HepG2 (cell line): ENCODE results near the gene CKS2. TPM values are rescaled to one million over a fixed set of nuclear protein-coding genes. Genes with fewer than 3 reads are reported as not detected.

ENCODE experiments used
- ATAC-seq: fragments of 200-7000 bp; cut with Tn5 transposase; 3 replicates; pipeline ENCODE4 v1.9.1; 2020; ENCODE audit warnings: mild to moderate bottlenecking, moderate library complexity
- BruUV-seq: library from RNA; stranded (reverse); fragments of 400-500 nt; replicated peaks from 2 replicates; lab custom pipeline; 2021; lab: Mats Ljungman, UMichigan
- CTCF ChIA-PET: fragments of 300-600 bp; formaldehyde crosslinking; extraction: SDS; loops from one replicate; lab custom pipeline; 2021; ENCODE audit warnings: low total read pairs, inconsistent platforms, low intra/inter-chr PET ratio; lab: Yijun Ruan, JAX
- POLR2A ChIA-PET: fragments of 350-600 bp; sonication (Branson Sonifier 250); formaldehyde crosslinking; loops from one replicate; lab custom pipeline; 2020; ENCODE audit warnings: antibody characterized with exemption, inconsistent platforms; lab: Yijun Ruan, JAX
- DNase-seq: peaks from one replicate; pipeline ENCODE4 v3.0.0-alpha.2; 2015; ENCODE audit warnings: low spot score
- FAIRE-seq: peaks from 3 replicates; lab custom pipeline; 2011; peaks lifted over from hg19 to GRCh38; lab: Jason Lieb, UNC
- H2AFZ ChIP-seq: one replicate; pipeline ENCODE4 v1.6.1; 2011; ENCODE audit warnings: low read length, inconsistent platforms
- H3K27ac ChIP-seq: fragments of 300-600 bp; 3 replicates; pipeline ENCODE4 v1.8.0; 2011; ENCODE audit warnings: mixed run types, mild to moderate bottlenecking, mixed read lengths, low read length, inconsistent platforms; ENCODE audit not compliant: insufficient read depth; ENCODE audit errors: extremely low read length
- H3K27me3 ChIP-seq, 2 experiments: fragments of 200-600 bp in 1 of 2; 2 replicates in 1 of 2; 3 replicates in 1 of 2; pipeline versions ENCODE4 v1.6.0 to v1.8.0; 2011; ENCODE audit warnings: low read length in 2 of 2, mild to moderate bottlenecking in 2 of 2, moderate library complexity in 2 of 2, inconsistent platforms in 1 of 2; ENCODE audit not compliant: insufficient read depth in 2 of 2, control insufficient read depth in 1 of 2
- H3K36me3 ChIP-seq, 2 experiments: fragments of 200-600 bp in 1 of 2; replicated peaks in 1 of 2; 2 replicates in 1 of 2; 3 replicates in 1 of 2; pipeline versions ENCODE4 v1.5.1 to v1.8.0; 2011; ENCODE audit warnings: low read length in 2 of 2, inconsistent platforms in 1 of 2; ENCODE audit not compliant: insufficient read depth in 2 of 2, control insufficient read depth in 1 of 2
- H3K4me1 ChIP-seq: 2 replicates; pipeline ENCODE4 v1.5.1; 2012; ENCODE audit warnings: low read length, inconsistent platforms; ENCODE audit not compliant: insufficient read depth
- H3K4me2 ChIP-seq: 2 replicates; pipeline ENCODE4 v1.6.0; 2011; ENCODE audit warnings: low read depth, low read length, inconsistent platforms
- H3K4me3 ChIP-seq, 3 experiments: fragments of 200-600 bp in 1 of 3; sonication (generic), shearing (Covaris generic) in 1 of 3; replicated peaks in 1 of 3; 2 replicates each; pipeline ENCODE4 v1.5.1; 2011 to 2016; ENCODE audit warnings: low read length in 3 of 3, inconsistent platforms in 2 of 3, low read depth in 2 of 3, mild to moderate bottlenecking in 2 of 3, control low read depth in 1 of 3, mixed read lengths in 1 of 3; ENCODE audit not compliant: insufficient read depth in 1 of 3
- H3K79me2 ChIP-seq: one replicate; pipeline ENCODE4 v1.6.1; 2011; ENCODE audit warnings: low read length, inconsistent platforms; ENCODE audit not compliant: insufficient read depth
- H3K9ac ChIP-seq: 2 replicates; pipeline ENCODE4 v1.6.0; 2011; ENCODE audit warnings: mild to moderate bottlenecking, low read depth, low read length, inconsistent platforms; ENCODE audit not compliant: insufficient read depth
- H3K9me3 ChIP-seq: 2 replicates; pipeline ENCODE4 v1.5.1; 2012; ENCODE audit warnings: mild to moderate bottlenecking, low read length
- H4K20me1 ChIP-seq: 2 replicates; pipeline ENCODE4 v1.6.0; 2011; ENCODE audit warnings: inconsistent platforms, mild to moderate bottlenecking, low read length, moderate library complexity; ENCODE audit not compliant: insufficient read depth
- ATM ChIP-seq: fragments of 450-650 bp; IDR thresholded peaks from 2 replicates; pipeline ENCODE4 v1.7.1; 2017; ENCODE audit warnings: mild to moderate bottlenecking, borderline replicate concordance
- HMG20B ChIP-seq: conservative IDR thresholded peaks from 2 replicates; pipeline ENCODE4 v1.6.1; 2016; ENCODE audit warnings: missing genetic modification reagents, missing compliant biosample characterization
- MLLT10 ChIP-seq: sonication (generic); formaldehyde crosslinking; IDR thresholded peaks from 2 replicates; pipeline ENCODE4 v1.4.0; 2020; ENCODE audit warnings: missing genetic modification reagents
- NFKB2 ChIP-seq: sonication (generic); formaldehyde crosslinking; IDR thresholded peaks from 2 replicates; pipeline ENCODE4 v1.4.0; 2020; ENCODE audit warnings: missing genetic modification reagents, borderline replicate concordance
- SUZ12 ChIP-seq: fragments of 150-350 bp; IDR thresholded peaks from 2 replicates; pipeline ENCODE4 v1.6.1; 2014; ENCODE audit warnings: low read depth, low read length
- XRCC5 ChIP-seq: fragments of 200-400 bp; formaldehyde crosslinking; optimal IDR thresholded peaks from 2 replicates; pipeline ENCODE3; 2017; ENCODE audit warnings: mild to moderate bottlenecking, low read length
- YEATS2 ChIP-seq: sonication (generic); formaldehyde crosslinking; IDR thresholded peaks from 2 replicates; pipeline ENCODE4 v1.4.0; 2020; ENCODE audit warnings: missing genetic modification reagents, borderline replicate concordance
- ZBTB42 ChIP-seq: sonication (generic); formaldehyde crosslinking; IDR thresholded peaks from 2 replicates; pipeline ENCODE4 v1.5.0; 2020; ENCODE audit warnings: mild to moderate bottlenecking, missing genetic modification reagents
- ZMYM3 ChIP-seq: sonication (generic); formaldehyde crosslinking; IDR thresholded peaks from 2 replicates; pipeline ENCODE4 v1.5.1; 2020; ENCODE audit warnings: mild to moderate bottlenecking, missing genetic modification reagents
- ZNF382 ChIP-seq: sonication (generic); formaldehyde crosslinking; IDR thresholded peaks from 2 replicates; pipeline ENCODE4 v1.5.0; 2020; ENCODE audit warnings: missing genetic modification reagents, mild to moderate bottlenecking, borderline replicate concordance
- ZNF468 ChIP-seq: sonication (generic); formaldehyde crosslinking; IDR thresholded peaks from 2 replicates; pipeline ENCODE4 v1.8.0; 2022; ENCODE audit warnings: mild to moderate bottlenecking, moderate library complexity, missing genetic modification reagents
- ZNF570 ChIP-seq: sonication (generic); formaldehyde crosslinking; IDR thresholded peaks from 2 replicates; pipeline ENCODE4 v1.4.0; 2020; ENCODE audit warnings: mild to moderate bottlenecking, missing genetic modification reagents, borderline replicate concordance
- WGBS: methylation state at CpG from one replicate; pipeline ENCODE4 v1.1.6; 2017; ENCODE audit warnings: low lambda C conversion rate; 5-methylcytosine and 5-hydroxymethylcytosine counted together
- in situ Hi-C: cut with HindIII; loops from 2 replicates; pipeline ENCODE4 v1.10.0; 2017; ENCODE audit warnings: low pct_unique_long_range_greater_than_20kb; ENCODE audit not compliant: extremely low pct_ligation_motif_present
- intact Hi-C: fragments of 100-400 bp; cut with micrococcal nuclease; formaldehyde crosslinking; loops from one replicate; pipeline ENCODE4 v1.10.0; 2022; ENCODE audit not compliant: unreplicated experiment
- polyA plus RNA-seq, 8 experiments: library from polyadenylated mRNA; depleted of rRNA in 3 of 8; stranded (reverse) in 7 of 8; unstranded in 1 of 8; fragments of >200 nt; fragmentation: Illumina TruSeq in 4 of 8; extraction: Trizol in 4 of 8; gene quantifications; 2 replicates each; pipeline versions ENCODE4 v1.2.1 to v1.2.3, GENCODE V29; 2011 to 2016; ENCODE audit warnings: low read depth in 4 of 8, missing spikeins in 1 of 8, mixed read lengths in 1 of 8; ENCODE audit not compliant: insufficient read depth in 1 of 8
- total RNA-seq, 5 experiments: library from RNA; depleted of rRNA; stranded (reverse); fragments of >200 nt; fragmentation: Illumina TruSeq; extraction: Trizol; gene quantifications; 2 replicates each; pipeline ENCODE4 v1.2.3, GENCODE V29; 2016; ENCODE audit warnings: low read depth in 1 of 5
- TF ChIP-seq, protein P1 (sequence below): fragments of 450-650 bp; IDR thresholded peaks from 2 replicates; pipeline ENCODE4 v1.6.1; 2016
- TF ChIP-seq, protein P2 (sequence below): sonication (generic); formaldehyde crosslinking; IDR thresholded peaks from 2 replicates; pipeline ENCODE4 v1.5.1; 2020; ENCODE audit warnings: mild to moderate bottlenecking, missing genetic modification reagents, moderate library complexity
- TF ChIP-seq, protein P3 (sequence below): sonication (generic); formaldehyde crosslinking; IDR thresholded peaks from 2 replicates; pipeline ENCODE4 v1.5.0; 2020; ENCODE audit warnings: missing genetic modification reagents, mild to moderate bottlenecking, borderline replicate concordance
- TF ChIP-seq, protein P4 (sequence below): sonication (generic); formaldehyde crosslinking; IDR thresholded peaks from 2 replicates; pipeline ENCODE4 v1.4.0; 2020; ENCODE audit warnings: missing genetic modification reagents
- TF ChIP-seq, protein P5 (sequence below): sonication (generic); formaldehyde crosslinking; IDR thresholded peaks from 2 replicates; pipeline ENCODE4 v1.4.0; 2020; ENCODE audit warnings: missing genetic modification reagents, mild to moderate bottlenecking, borderline replicate concordance

Gene CKS2
- total and polyA plus RNA-seq, 2 of the 13 experiments (the other 11 are each of a cell fraction or from before 2014, with no cell fraction given) = 251 to 317 TPM

DNA sequence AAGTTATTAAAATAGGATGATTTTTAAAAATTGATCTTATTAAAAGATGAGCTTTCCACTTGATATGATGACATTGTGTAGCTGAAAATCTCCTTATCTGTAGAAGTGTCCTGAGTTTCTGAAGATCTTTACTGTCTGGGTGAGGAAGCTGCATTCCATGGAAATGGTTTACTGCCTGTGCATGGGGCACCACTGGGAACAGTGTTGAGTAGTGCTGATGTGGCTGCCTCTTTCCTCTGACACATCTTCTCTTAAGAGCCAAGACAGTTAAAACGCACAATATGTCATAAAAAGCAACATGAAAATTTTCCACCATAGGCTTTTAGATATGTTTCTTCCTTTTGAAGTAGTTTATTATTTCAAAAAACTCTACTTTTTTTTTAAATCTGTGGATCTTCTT is 32.0 kb downstream of the CKS2 start:
- POLR2A ChIA-PET = no interaction called here
- CTCF ChIA-PET = no interaction called here
- no peaks in the 10 kb centered on the region for H3K79me2 ChIP-seq
- H2AFZ ChIP-seq = no peak overlapping the region
- H3K4me3 ChIP-seq = no peak overlapping the region
- no peak for FAIRE-seq
- H3K36me3 ChIP-seq = peaks cover 9 to 64% of the 10 kb centered on the region in 2 experiments; a peak in 4 of 5 replicates
- H3K27ac ChIP-seq = no peak overlapping the region
- H3K27me3 ChIP-seq = no peaks in the 10 kb centered on the region
- H3K4me2 ChIP-seq = no peak overlapping the region
- intact Hi-C loops = no loop called here
- no peak overlapping the region for H3K9ac ChIP-seq
- BruUV-seq = no TSS peak
- H4K20me1 ChIP-seq = no peaks in the 10 kb centered on the region
- no peaks in the 10 kb centered on the region for H3K4me1 ChIP-seq
- no peak for ATAC-seq
- no peak for DNase-seq
- 100% methylated on average over 1 of the region's 1 CpG for WGBS
- no peaks in the 10 kb centered on the region for H3K9me3 ChIP-seq
- in situ Hi-C loops = no loop called here
- TF ChIP-seq YEATS2 (CRISPR knock-in tag) (no peak), ZBTB42 (no peak), SUZ12 (no peak), ZNF570 (CRISPR knock-in tag) (no peak), ZNF382 (CRISPR knock-in tag) (no peak), XRCC5 (no peak), MLLT10 (CRISPR knock-in tag) (no peak), ZNF468 (no peak), NFKB2 (CRISPR knock-in tag) (no peak), HMG20B (no peak), ATM (no peak), ZMYM3 (CRISPR knock-in tag) (no peak)
- TF ChIP-seq, protein P1, sequence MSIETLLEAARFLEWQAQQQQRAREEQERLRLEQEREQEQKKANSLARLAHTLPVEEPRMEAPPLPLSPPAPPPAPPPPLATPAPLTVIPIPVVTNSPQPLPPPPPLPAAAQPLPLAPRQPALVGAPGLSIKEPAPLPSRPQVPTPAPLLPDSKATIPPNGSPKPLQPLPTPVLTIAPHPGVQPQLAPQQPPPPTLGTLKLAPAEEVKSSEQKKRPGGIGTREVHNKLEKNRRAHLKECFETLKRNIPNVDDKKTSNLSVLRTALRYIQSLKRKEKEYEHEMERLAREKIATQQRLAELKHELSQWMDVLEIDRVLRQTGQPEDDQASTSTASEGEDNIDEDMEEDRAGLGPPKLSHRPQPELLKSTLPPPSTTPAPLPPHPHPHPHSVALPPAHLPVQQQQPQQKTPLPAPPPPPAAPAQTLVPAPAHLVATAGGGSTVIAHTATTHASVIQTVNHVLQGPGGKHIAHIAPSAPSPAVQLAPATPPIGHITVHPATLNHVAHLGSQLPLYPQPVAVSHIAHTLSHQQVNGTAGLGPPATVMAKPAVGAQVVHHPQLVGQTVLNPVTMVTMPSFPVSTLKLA = no peak
- TF ChIP-seq, protein P2, sequence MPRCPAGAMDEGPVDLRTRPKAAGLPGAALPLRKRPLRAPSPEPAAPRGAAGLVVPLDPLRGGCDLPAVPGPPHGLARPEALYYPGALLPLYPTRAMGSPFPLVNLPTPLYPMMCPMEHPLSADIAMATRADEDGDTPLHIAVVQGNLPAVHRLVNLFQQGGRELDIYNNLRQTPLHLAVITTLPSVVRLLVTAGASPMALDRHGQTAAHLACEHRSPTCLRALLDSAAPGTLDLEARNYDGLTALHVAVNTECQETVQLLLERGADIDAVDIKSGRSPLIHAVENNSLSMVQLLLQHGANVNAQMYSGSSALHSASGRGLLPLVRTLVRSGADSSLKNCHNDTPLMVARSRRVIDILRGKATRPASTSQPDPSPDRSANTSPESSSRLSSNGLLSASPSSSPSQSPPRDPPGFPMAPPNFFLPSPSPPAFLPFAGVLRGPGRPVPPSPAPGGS (CRISPR knock-in tag) = no peak
- TF ChIP-seq, protein P3, sequence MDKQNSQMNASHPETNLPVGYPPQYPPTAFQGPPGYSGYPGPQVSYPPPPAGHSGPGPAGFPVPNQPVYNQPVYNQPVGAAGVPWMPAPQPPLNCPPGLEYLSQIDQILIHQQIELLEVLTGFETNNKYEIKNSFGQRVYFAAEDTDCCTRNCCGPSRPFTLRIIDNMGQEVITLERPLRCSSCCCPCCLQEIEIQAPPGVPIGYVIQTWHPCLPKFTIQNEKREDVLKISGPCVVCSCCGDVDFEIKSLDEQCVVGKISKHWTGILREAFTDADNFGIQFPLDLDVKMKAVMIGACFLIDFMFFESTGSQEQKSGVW (CRISPR knock-in tag) = no peak
- TF ChIP-seq, protein P4, sequence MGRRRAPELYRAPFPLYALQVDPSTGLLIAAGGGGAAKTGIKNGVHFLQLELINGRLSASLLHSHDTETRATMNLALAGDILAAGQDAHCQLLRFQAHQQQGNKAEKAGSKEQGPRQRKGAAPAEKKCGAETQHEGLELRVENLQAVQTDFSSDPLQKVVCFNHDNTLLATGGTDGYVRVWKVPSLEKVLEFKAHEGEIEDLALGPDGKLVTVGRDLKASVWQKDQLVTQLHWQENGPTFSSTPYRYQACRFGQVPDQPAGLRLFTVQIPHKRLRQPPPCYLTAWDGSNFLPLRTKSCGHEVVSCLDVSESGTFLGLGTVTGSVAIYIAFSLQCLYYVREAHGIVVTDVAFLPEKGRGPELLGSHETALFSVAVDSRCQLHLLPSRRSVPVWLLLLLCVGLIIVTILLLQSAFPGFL (CRISPR knock-in tag) = no peak
- TF ChIP-seq, protein P5, sequence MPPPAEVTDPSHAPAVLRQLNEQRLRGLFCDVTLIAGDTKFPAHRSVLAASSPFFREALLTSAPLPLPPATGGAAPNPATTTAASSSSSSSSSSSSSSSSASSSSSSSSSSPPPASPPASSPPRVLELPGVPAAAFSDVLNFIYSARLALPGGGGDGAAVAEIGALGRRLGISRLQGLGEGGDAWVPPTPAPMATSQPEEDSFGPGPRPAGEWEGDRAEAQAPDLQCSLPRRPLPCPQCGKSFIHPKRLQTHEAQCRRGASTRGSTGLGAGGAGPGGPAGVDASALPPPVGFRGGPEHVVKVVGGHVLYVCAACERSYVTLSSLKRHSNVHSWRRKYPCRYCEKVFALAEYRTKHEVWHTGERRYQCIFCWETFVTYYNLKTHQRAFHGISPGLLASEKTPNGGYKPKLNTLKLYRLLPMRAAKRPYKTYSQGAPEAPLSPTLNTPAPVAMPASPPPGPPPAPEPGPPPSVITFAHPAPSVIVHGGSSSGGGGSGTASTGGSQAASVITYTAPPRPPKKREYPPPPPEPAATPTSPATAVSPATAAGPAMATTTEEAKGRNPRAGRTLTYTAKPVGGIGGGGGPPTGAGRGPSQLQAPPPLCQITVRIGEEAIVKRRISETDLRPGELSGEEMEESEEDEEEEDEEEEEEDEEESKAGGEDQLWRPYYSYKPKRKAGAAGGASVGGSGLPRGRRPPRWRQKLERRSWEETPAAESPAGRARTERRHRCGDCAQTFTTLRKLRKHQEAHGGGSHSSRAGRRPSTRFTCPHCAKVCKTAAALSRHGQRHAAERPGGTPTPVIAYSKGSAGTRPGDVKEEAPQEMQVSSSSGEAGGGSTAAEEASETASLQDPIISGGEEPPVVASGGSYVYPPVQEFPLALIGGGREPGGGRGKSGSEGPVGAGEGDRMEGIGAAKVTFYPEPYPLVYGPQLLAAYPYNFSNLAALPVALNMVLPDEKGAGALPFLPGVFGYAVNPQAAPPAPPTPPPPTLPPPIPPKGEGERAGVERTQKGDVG = no peak
